K562 (cell line): ENCODE results near the gene CDC42EP1. TPM values are rescaled to one million over a fixed set of nuclear protein-coding genes. Genes with fewer than 3 reads are reported as not detected.

Experiments used
- ATAC-seq: fragments of 200-7000 bp; cut with Tn5 transposase; 3 replicates; pipeline ENCODE4 v1.9.1; 2020; ENCODE audit warnings: moderate library complexity
- BruUV-seq: library from RNA; stranded (reverse); fragments of 400-500 nt; replicated peaks from 2 replicates; lab custom pipeline; 2021; lab: Mats Ljungman, UMichigan
- CTCF ChIA-PET: fragments of 300-600 bp; formaldehyde crosslinking; extraction: SDS; loops from one replicate; lab custom pipeline; 2021; ENCODE audit warnings: low intra/inter-chr PET ratio; lab: Yijun Ruan, JAX
- POLR2A ChIA-PET: fragments of 300-600, 350-650 bp; sonication (Branson Sonifier 250); formaldehyde crosslinking; extraction: SDS; loops from one replicate; lab custom pipeline; 2021; ENCODE audit warnings: antibody characterized with exemption, inconsistent platforms; lab: Yijun Ruan, JAX
- DNase-seq, 4 experiments: peaks; one replicate each; pipeline versions ENCODE4 v3.0.0 to v3.0.0-alpha.2; 2011 to 2018; ENCODE audit warnings: low spot score in 3 of 4, mixed read lengths in 3 of 4; ENCODE audit errors: extremely low read depth in 1 of 4
- FAIRE-seq: peaks from 2 replicates; lab custom pipeline; 2011; peaks lifted over from hg19 to GRCh38; lab: Jason Lieb, UNC
- H2AFZ ChIP-seq: 2 replicates; pipeline ENCODE4 v1.6.0; 2011; ENCODE audit warnings: low read depth, low read length, control low read depth, inconsistent platforms
- H3K27ac ChIP-seq: fragments of 200-600 bp; 3 replicates; pipeline ENCODE4 v1.8.0; 2011; ENCODE audit warnings: low read depth, mild to moderate bottlenecking, control low read depth, inconsistent platforms, low read length, moderate library complexity, mixed read lengths; ENCODE audit errors: extremely low read depth
- H3K27me3 ChIP-seq, 2 experiments: fragments of 300-600 bp in 1 of 2; 2 replicates in 1 of 2; 3 replicates in 1 of 2; pipeline versions ENCODE4 v1.6.0 to v1.8.0; 2011; ENCODE audit warnings: inconsistent platforms in 2 of 2, low read length in 2 of 2, mild to moderate bottlenecking in 1 of 2, mixed read lengths in 1 of 2, moderate library complexity in 1 of 2; ENCODE audit not compliant: control insufficient read depth in 2 of 2, insufficient read depth in 2 of 2
- H3K36me3 ChIP-seq: fragments of 300-600 bp; 3 replicates; pipeline ENCODE4 v1.8.0; 2011; ENCODE audit warnings: mild to moderate bottlenecking, low read length, inconsistent platforms; ENCODE audit not compliant: control insufficient read depth, insufficient read depth
- H3K4me1 ChIP-seq, 2 experiments: fragments of 200-600 bp in 1 of 2; replicated peaks in 1 of 2; 2 replicates in 1 of 2; 3 replicates in 1 of 2; pipeline versions ENCODE4 v1.5.1 to v1.8.0; 2011; ENCODE audit warnings: inconsistent platforms in 2 of 2, low read length in 2 of 2, mild to moderate bottlenecking in 1 of 2, mixed read lengths in 1 of 2, moderate library complexity in 1 of 2; ENCODE audit not compliant: control insufficient read depth in 2 of 2, insufficient read depth in 2 of 2
- H3K4me2 ChIP-seq: 2 replicates; pipeline ENCODE4 v1.6.1; 2011; ENCODE audit warnings: low read length, control low read depth, inconsistent platforms, mixed read lengths; ENCODE audit not compliant: insufficient read depth
- H3K4me3 ChIP-seq: fragments of 200-600 bp; sonication (generic), shearing (Covaris generic); 2 replicates; pipeline ENCODE4 v1.5.1; 2016; ENCODE audit warnings: control low read depth, inconsistent platforms
- H3K79me2 ChIP-seq: fragments of 200-600 bp; 3 replicates; pipeline ENCODE4 v1.8.0; 2011; ENCODE audit warnings: low read length, inconsistent platforms; ENCODE audit not compliant: control insufficient read depth, insufficient read depth
- H3K9ac ChIP-seq, 2 experiments: 2 replicates each; pipeline versions ENCODE4 v1.6.0 to v1.6.1; 2011; ENCODE audit warnings: low read depth in 2 of 2, low read length in 2 of 2, control low read depth in 1 of 2, inconsistent platforms in 1 of 2, mild to moderate bottlenecking in 1 of 2, mixed read lengths in 1 of 2; ENCODE audit not compliant: insufficient read depth in 1 of 2
- H3K9me1 ChIP-seq: one replicate; pipeline ENCODE4 v1.6.0; 2011; ENCODE audit warnings: inconsistent platforms, mild to moderate bottlenecking, low read length, moderate library complexity; ENCODE audit not compliant: control insufficient read depth, insufficient read depth
- H3K9me3 ChIP-seq: replicated peaks from 2 replicates; pipeline ENCODE4 v1.5.1; 2011; ENCODE audit warnings: low read depth, low read length, inconsistent platforms; ENCODE audit not compliant: control insufficient read depth, insufficient read depth
- H4K20me1 ChIP-seq: replicated peaks from 2 replicates; pipeline ENCODE4 v1.6.1; 2011; ENCODE audit warnings: low read length, inconsistent platforms, mixed read lengths; ENCODE audit not compliant: control insufficient read depth, insufficient read depth
- ARNT ChIP-seq, 2 experiments: fragments of 450-650 bp; IDR thresholded peaks; 2 replicates each; pipeline ENCODE4 v1.6.1; 2016; ENCODE audit warnings: mild to moderate bottlenecking in 1 of 2
- CHAMP1 ChIP-seq: fragments of 450-650 bp; IDR thresholded peaks from 2 replicates; pipeline ENCODE4 v1.6.1; 2016; ENCODE audit warnings: mild to moderate bottlenecking
- TAF9B ChIP-seq: fragments of 450-650 bp; IDR thresholded peaks from 2 replicates; pipeline ENCODE4 v1.6.1; 2018; ENCODE audit warnings: mild to moderate bottlenecking; ENCODE audit not compliant: partially characterized antibody
- TCF3 ChIP-seq: sonication (generic); formaldehyde crosslinking; IDR thresholded peaks from 2 replicates; pipeline ENCODE4 v1.4.0; 2020; ENCODE audit warnings: mild to moderate bottlenecking, missing genetic modification reagents
- TFE3 ChIP-seq: fragments of 450-650 bp; formaldehyde crosslinking; IDR thresholded peaks from 2 replicates; pipeline ENCODE4 v1.4.0; 2020; ENCODE audit warnings: mild to moderate bottlenecking, mixed read lengths
- ZBTB2 ChIP-seq: fragments of 450-650 bp; IDR thresholded peaks from 2 replicates; pipeline ENCODE4 v1.6.1; 2016; ENCODE audit warnings: antibody characterized with exemption
- ZNF311 ChIP-seq: fragments of 250-450 bp; sonication (Bioruptor Pico); IDR thresholded peaks from 2 replicates; pipeline ENCODE4 v1.4.0; 2020; ENCODE audit warnings: mild to moderate bottlenecking, moderate library complexity
- ZNF407 ChIP-seq: fragments of 450-650 bp; IDR thresholded peaks from 2 replicates; pipeline ENCODE4 v1.6.1; 2016; ENCODE audit warnings: low read depth
- WGBS: fragments of 100-300 bp; shearing (Covaris generic); methylation state at CpG from one replicate; pipeline ENCODE4 v1.1.6; 2016; ENCODE audit warnings: low coverage, mixed read lengths; ENCODE audit not compliant: insufficient coverage; ENCODE audit errors: missing lambda C conversion rate; 5-methylcytosine and 5-hydroxymethylcytosine counted together
- in situ Hi-C: fragments of 300-500 bp; cut with MboI; formaldehyde crosslinking; loops from 4 replicates; pipeline ENCODE4 v1.15.0; 2018; ENCODE audit warnings: inconsistent platforms, mixed read lengths
- intact Hi-C: fragments of 100-400 bp; cut with micrococcal nuclease; formaldehyde crosslinking; loops from 2 replicates; pipeline ENCODE4 v1.14.2; 2022
- polyA plus RNA-seq, 8 experiments: library from polyadenylated mRNA; depleted of rRNA in 4 of 8; stranded (reverse) in 5 of 8; unstranded in 3 of 8; fragments of >200 nt; fragmentation: Nextera tagmentation in 2 of 8; fragmentation: Illumina TruSeq in 1 of 8; extraction: Ambion mirVana in 2 of 8; extraction: Trizol in 1 of 8; gene quantifications; 2 replicates each; pipeline versions ENCODE4 v1.2.1 to v1.2.3, GENCODE V29; 2011 to 2014; ENCODE audit warnings: inconsistent platforms in 1 of 8, missing spikeins in 1 of 8
- total RNA-seq, 7 experiments: library from RNA; depleted of rRNA in 6 of 7; stranded (reverse); fragments of >200 nt in 6 of 7; fragmentation: Illumina TruSeq in 2 of 7; extraction: Trizol in 2 of 7; gene quantifications; 2 replicates each; pipeline versions ENCODE4 v1.2.1 to v1.2.3, GENCODE V29; 2011 to 2021; ENCODE audit warnings: low replicate concordance in 1 of 7

The CDC42EP1 gene
- total and polyA plus RNA-seq, 9 of the 15 experiments (the other 6 are each of a cell fraction or from before 2014, with no cell fraction given), result 0.67 to 70.2 (median 7.3) TPM

GRCh38 chr22:37618674-37619073, 58.4 kb downstream of the CDC42EP1 start:
- H3K4me2 ChIP-seq, result no peak overlapping the region
- H3K9ac ChIP-seq, result no peak overlapping the region
- H2AFZ ChIP-seq, result no peak overlapping the region
- H3K27me3 ChIP-seq, result no peaks in the 10 kb centered on the region
- DNase-seq, result no peak
- no peak for ATAC-seq
- 78% methylated on average over 6 of the region's 6 CpGs for WGBS
- FAIRE-seq, result no peak
- CTCF ChIA-PET, result no interaction called here
- peaks cover 61% of the 10 kb centered on the region; the same call in 2 of the 3 replicates for H3K36me3 ChIP-seq
- in situ Hi-C loops, result no loop called here
- H3K4me3 ChIP-seq, result no peak overlapping the region
- no peaks in the 10 kb centered on the region for H3K9me1 ChIP-seq
- intact Hi-C loops, result no loop called here
- H3K4me1 ChIP-seq, result peaks cover 0 to 15% of the 10 kb centered on the region in 2 experiments; a peak in 3 of 5 replicates
- H4K20me1 ChIP-seq, result no peaks in the 10 kb centered on the region
- H3K9me3 ChIP-seq, result no peaks in the 10 kb centered on the region
- no TSS peak for BruUV-seq
- no peaks in the 10 kb centered on the region for H3K79me2 ChIP-seq
- POLR2A ChIA-PET, result interaction anchor here (0.7 kb wide), 1 partner anchor 12 kb away, joined by 3 read pairs; no protein-coding TSS in a partner anchor
- no peak overlapping the region for H3K27ac ChIP-seq
- no peak for TF ChIP-seq TAF9B
- no peak for TF ChIP-seq CHAMP1
- no peak for TF ChIP-seq ZNF407
- no peak for TF ChIP-seq TFE3 (CRISPR knock-in tag)
- TF ChIP-seq ZNF311 (CRISPR knock-in tag), result no peak
- no peak for TF ChIP-seq TCF3 (CRISPR knock-in tag)
- TF ChIP-seq ZBTB2, result no peak
- no peak for TF ChIP-seq ARNT (IDR thresholded peaks at IDR 0.05)
